H9 (cell line): Measurements from ENCODE around the gene PCDH9. TPM values are rescaled to one million over a fixed set of nuclear protein-coding genes. Genes with fewer than 3 reads are reported as not detected.

Experiments
- DNase-seq: peaks from one replicate; pipeline ENCODE4 v3.0.0-alpha.2; 2017
- H2AFZ ChIP-seq: one replicate; pipeline ENCODE4 v1.6.1; 2013; ENCODE audit warnings: mild to moderate bottlenecking, low read length, control low read depth, moderate library complexity
- H2AK5ac ChIP-seq: 2 replicates; pipeline ENCODE4 v1.6.1; 2013; ENCODE audit warnings: low read length, control low read depth, mixed read lengths; ENCODE audit not compliant: insufficient read length
- H2BK120ac ChIP-seq: one replicate; pipeline ENCODE4 v1.6.1; 2013; ENCODE audit warnings: low read depth, mild to moderate bottlenecking, low read length, control low read depth, inconsistent platforms; ENCODE audit not compliant: poor library complexity, severe bottlenecking
- H2BK12ac ChIP-seq: 2 replicates; pipeline ENCODE4 v1.6.1; 2013; ENCODE audit warnings: low read length, control low read depth, mixed read lengths, low read depth; ENCODE audit not compliant: insufficient read length
- H2BK15ac ChIP-seq: 2 replicates; pipeline ENCODE4 v1.6.1; 2013; ENCODE audit warnings: low read depth, low read length, control low read depth
- H2BK20ac ChIP-seq: one replicate; pipeline ENCODE4 v1.6.1; 2013; ENCODE audit warnings: low read depth, mild to moderate bottlenecking, low read length, control low read depth, inconsistent platforms; ENCODE audit not compliant: poor library complexity, severe bottlenecking
- H2BK5ac ChIP-seq: 2 replicates; pipeline ENCODE4 v1.6.1; 2013; ENCODE audit warnings: low read length, control low read depth, mixed read lengths; ENCODE audit not compliant: insufficient read length
- H3K14ac ChIP-seq: 2 replicates; pipeline ENCODE4 v1.6.1; 2013; ENCODE audit warnings: low read length, control low read depth; ENCODE audit not compliant: insufficient read depth
- H3K18ac ChIP-seq: 2 replicates; pipeline ENCODE4 v1.6.1; 2013; ENCODE audit warnings: low read depth, mild to moderate bottlenecking, mixed read lengths, low read length, control low read depth; ENCODE audit not compliant: insufficient read length
- H3K23ac ChIP-seq: 2 replicates; pipeline ENCODE4 v1.6.1; 2013; ENCODE audit warnings: low read length, control low read depth, mixed read lengths, low read depth; ENCODE audit not compliant: insufficient read length
- H3K23me2 ChIP-seq: 2 replicates; pipeline ENCODE4 v1.6.1; 2013; ENCODE audit warnings: low read depth, mild to moderate bottlenecking, mixed read lengths, low read length, control low read depth; ENCODE audit not compliant: insufficient read length, poor library complexity, severe bottlenecking
- H3K27ac ChIP-seq: 2 replicates; pipeline ENCODE4 v1.5.1; 2013; ENCODE audit warnings: low read length, control low read depth, mixed read lengths, low read depth; ENCODE audit not compliant: insufficient read length
- H3K27me3 ChIP-seq: 2 replicates; pipeline ENCODE4 v1.6.1; 2013; ENCODE audit warnings: low read length, control low read depth, inconsistent platforms; ENCODE audit not compliant: insufficient read depth
- H3K4ac ChIP-seq: 2 replicates; pipeline ENCODE4 v1.6.1; 2013; ENCODE audit warnings: low read depth, mild to moderate bottlenecking, control low read depth, inconsistent platforms, low read length, moderate library complexity
- H3K4me1 ChIP-seq: 2 replicates; pipeline ENCODE4 v1.6.1; 2013; ENCODE audit warnings: low read length, control low read depth, inconsistent platforms; ENCODE audit not compliant: insufficient read depth
- H3K4me2 ChIP-seq: 2 replicates; pipeline ENCODE4 v1.6.1; 2013; ENCODE audit warnings: low read length, control low read depth, mixed read lengths; ENCODE audit not compliant: insufficient read length, insufficient read depth
- H3K56ac ChIP-seq: 2 replicates; pipeline ENCODE4 v1.6.1; 2013; ENCODE audit warnings: low read depth, mild to moderate bottlenecking, mixed read lengths, low read length, control low read depth; ENCODE audit not compliant: insufficient read length
- H3K79me1 ChIP-seq: 2 replicates; pipeline ENCODE4 v1.6.1; 2013; ENCODE audit warnings: low read depth, mild to moderate bottlenecking, moderate library complexity, low read length, control low read depth, inconsistent platforms; ENCODE audit not compliant: insufficient read depth, poor library complexity, severe bottlenecking
- H3K79me2 ChIP-seq: 2 replicates; pipeline ENCODE4 v1.6.1; 2013; ENCODE audit warnings: low read length, control low read depth, inconsistent platforms; ENCODE audit not compliant: insufficient read depth
- H3K9ac ChIP-seq: 2 replicates; pipeline ENCODE4 v1.6.1; 2013; ENCODE audit warnings: low read length, control low read depth, mixed read lengths; ENCODE audit not compliant: insufficient read length; ENCODE audit errors: extremely low read depth
- H3K9me3 ChIP-seq: one replicate; pipeline ENCODE4 v1.6.1; 2013; ENCODE audit warnings: low read depth, low read length, inconsistent platforms; ENCODE audit not compliant: control insufficient read depth
- H3T11ph ChIP-seq: one replicate; pipeline ENCODE4 v1.6.1; 2013; ENCODE audit warnings: mild to moderate bottlenecking, low read length, control low read depth, inconsistent platforms
- H4K20me1 ChIP-seq: one replicate; pipeline ENCODE4 v1.6.1; 2013; ENCODE audit not compliant: control insufficient read depth, insufficient read length, insufficient read depth
- H4K5ac ChIP-seq: 2 replicates; pipeline ENCODE4 v1.6.1; 2013; ENCODE audit warnings: low read depth, mild to moderate bottlenecking, mixed read lengths, low read length, control low read depth; ENCODE audit not compliant: insufficient read length
- H4K8ac ChIP-seq: replicated peaks from 2 replicates; pipeline ENCODE4 v1.6.1; 2013; ENCODE audit warnings: low read length, control low read depth, mixed read lengths, low read depth; ENCODE audit not compliant: insufficient read length
- H4K91ac ChIP-seq: 2 replicates; pipeline ENCODE4 v1.6.1; 2013; ENCODE audit warnings: low read depth, mild to moderate bottlenecking, moderate library complexity, mixed read lengths, low read length, control low read depth; ENCODE audit not compliant: insufficient read length
- H3K27ac Mint-ChIP-seq, 3 experiments: 2 replicates in 2 of 3; 3 replicates in 1 of 3; pipeline ENCODE4 v1.8.0; 2020 to 2021; ENCODE audit warnings: mixed read lengths in 3 of 3, mild to moderate bottlenecking in 1 of 3, moderate library complexity in 1 of 3
- H3K27me3 Mint-ChIP-seq: 2 replicates; pipeline ENCODE4 v1.8.0; 2021; ENCODE audit warnings: low read depth, mild to moderate bottlenecking, moderate library complexity, mixed read lengths
- H3K36me3 Mint-ChIP-seq, 3 experiments: 2 replicates in 2 of 3; 3 replicates in 1 of 3; pipeline ENCODE4 v1.8.0; 2020 to 2021; ENCODE audit warnings: low read depth in 3 of 3, mixed read lengths in 3 of 3; ENCODE audit not compliant: insufficient read depth in 1 of 3
- H3K4me1 Mint-ChIP-seq, 2 experiments: 2 replicates each; pipeline ENCODE4 v1.8.0; 2020; ENCODE audit warnings: mixed read lengths in 2 of 2
- H3K4me3 Mint-ChIP-seq, 2 experiments: 2 replicates in 1 of 2; 3 replicates in 1 of 2; pipeline ENCODE4 v1.8.0; 2020 to 2021; ENCODE audit warnings: mild to moderate bottlenecking in 2 of 2, mixed read lengths in 2 of 2, moderate library complexity in 1 of 2
- H3K9me3 Mint-ChIP-seq, 2 experiments: 2 replicates in 1 of 2; 3 replicates in 1 of 2; pipeline ENCODE4 v1.8.0; 2020; ENCODE audit warnings: mild to moderate bottlenecking in 2 of 2, mixed read lengths in 2 of 2, moderate library complexity in 1 of 2
- CTCF ChIP-seq: fragments of 200-600 bp; sonication (generic); conservative IDR thresholded peaks from 3 replicates; pipeline ENCODE4 v1.8.0; 2021; ENCODE audit warnings: antibody characterized with exemption, mild to moderate bottlenecking
- WGBS: extraction: QIAGEN DNeasy Blood & Tissue Kit; methylation state at CpG from one replicate; pipeline ENCODE4 v1.1.7; 2013; ENCODE audit warnings: missing lambda C conversion rate, low lambda C conversion rate, mixed read lengths; ENCODE audit not compliant: insufficient read length; ENCODE audit errors: extremely low coverage; 5-methylcytosine and 5-hydroxymethylcytosine counted together
- total RNA-seq: library from RNA; stranded (reverse); gene quantifications from 2 replicates; pipeline ENCODE4 v1.2.1, GENCODE V29; 2021

Gene PCDH9
- total RNA-seq, 1 experiment from 2014 or later: 0.11 TPM

DNA sequence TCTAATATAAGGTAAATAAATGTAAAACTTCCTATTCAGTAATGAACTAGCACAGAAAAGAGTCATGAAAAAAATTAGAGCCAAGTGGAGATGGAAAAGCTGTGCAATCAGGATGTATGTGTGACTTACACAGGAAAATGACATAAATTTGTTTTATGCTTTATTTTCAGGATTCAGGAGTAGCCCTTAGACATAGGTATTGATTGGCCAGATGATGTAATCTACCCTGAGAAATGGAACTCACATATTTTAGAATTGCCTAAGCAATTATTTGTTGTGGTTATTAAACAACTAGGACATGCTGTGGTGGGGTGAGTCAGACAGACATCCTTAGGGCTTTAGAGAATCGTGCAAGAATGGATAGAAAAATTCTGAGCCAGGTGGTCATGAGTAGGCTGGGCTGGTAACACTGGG is 110.6 kb downstream of the PCDH9 start:
- Histone ChIP-seq H2AFZ (no peak overlapping the region), H2AK5ac (no peak overlapping the region), H3K9ac (no peak overlapping the region), H3K23ac (no peak overlapping the region), H2BK15ac (no peak overlapping the region), H3K4me1 (no peaks in the 10 kb centered on the region), H4K20me1 (no peaks in the 10 kb centered on the region), H3K14ac (no peak overlapping the region), H4K91ac (no peak overlapping the region), H3K9me3 (no peaks in the 10 kb centered on the region), H3K27me3 (no peaks in the 10 kb centered on the region), H4K5ac (no peak overlapping the region), H2BK20ac (no peak overlapping the region), H3T11ph (no peak overlapping the region), H3K18ac (no peak overlapping the region), H3K23me2 (no peaks in the 10 kb centered on the region), H3K56ac (no peak overlapping the region), H3K79me2 (no peaks in the 10 kb centered on the region), H4K8ac (no peak overlapping the region), H2BK12ac (no peak overlapping the region), H2BK120ac (no peak overlapping the region), H3K4ac (no peak overlapping the region), H3K79me1 (no peaks in the 10 kb centered on the region), H3K27ac (no peak overlapping the region), H2BK5ac (no peak overlapping the region), H3K4me2 (no peak overlapping the region)
- Mint-ChIP-seq H3K4me1 (peaks cover 0 to 5% of the 10 kb centered on the region in 2 experiments; a peak in 2 of 4 replicates), H3K27ac (no peak overlapping the region), H3K27me3 (no peaks in the 10 kb centered on the region), H3K4me3 (no peak overlapping the region), H3K9me3 (no peaks in the 10 kb centered on the region), H3K36me3 (no peaks in the 10 kb centered on the region)
- no peak for DNase-seq
- TF ChIP-seq CTCF: no peak
- WGBS: no CpG with 5 or more reads among the region's 1 CpG
